Fibroblast of lung (primary cell): ENCODE results near the gene PRAMEF20. TPM values are rescaled to one million over a fixed set of nuclear protein-coding genes. Genes with fewer than 3 reads are reported as not detected.

ENCODE experiments used
- DNase-seq, 2 donors: peaks; one replicate each; pipeline versions ENCODE4 v3.0.0 to v3.0.0-alpha.2; 2010; ENCODE audit warnings: low read depth in 2 of 2
- H2AFZ ChIP-seq: 2 replicates; pipeline ENCODE4 v1.5.1; 2012; ENCODE audit warnings: low read length, control low read depth, inconsistent platforms
- H3K27ac ChIP-seq: 2 replicates; pipeline ENCODE4 v1.5.1; 2011; ENCODE audit warnings: low read length, control low read depth; ENCODE audit not compliant: insufficient read depth
- H3K27me3 ChIP-seq: 2 replicates; pipeline ENCODE4 v1.5.1; 2011; ENCODE audit warnings: mild to moderate bottlenecking, low read length; ENCODE audit not compliant: control insufficient read depth, insufficient read depth
- H3K36me3 ChIP-seq: 2 replicates; pipeline ENCODE4 v1.5.1; 2011; ENCODE audit warnings: low read length; ENCODE audit not compliant: control insufficient read depth, insufficient read depth
- H3K4me1 ChIP-seq: 2 replicates; pipeline ENCODE4 v1.5.1; 2011; ENCODE audit warnings: low read length; ENCODE audit not compliant: control insufficient read depth, insufficient read depth; ENCODE audit errors: extremely low read depth
- H3K4me2 ChIP-seq: 2 replicates; pipeline ENCODE4 v1.5.1; 2011; ENCODE audit warnings: low read length, control low read depth; ENCODE audit not compliant: insufficient read depth; ENCODE audit errors: extremely low read depth
- H3K4me3 ChIP-seq, 4 experiments: fragments of 200-600 bp in 1 of 4; sonication (generic) in 1 of 4; replicated peaks in 1 of 4; 2 replicates each; pipeline ENCODE4 v1.5.1; 2011 to 2016; ENCODE audit warnings: low read length in 4 of 4, low read depth in 3 of 4, mild to moderate bottlenecking in 3 of 4, control low read depth in 2 of 4, inconsistent platforms in 1 of 4, mixed read lengths in 1 of 4; ENCODE audit not compliant: insufficient read depth in 1 of 4; ENCODE audit errors: control extremely low read depth in 1 of 4
- H3K79me2 ChIP-seq: 2 replicates; pipeline ENCODE4 v1.5.1; 2012; ENCODE audit warnings: mild to moderate bottlenecking, low read length, inconsistent platforms; ENCODE audit not compliant: control insufficient read depth, insufficient read depth
- H3K9ac ChIP-seq: 2 replicates; pipeline ENCODE4 v1.5.1; 2011; ENCODE audit warnings: mild to moderate bottlenecking, low read length, control low read depth; ENCODE audit not compliant: insufficient read depth
- H3K9me3 ChIP-seq: 2 replicates; pipeline ENCODE4 v1.5.1; 2012; ENCODE audit warnings: low read depth, low read length; ENCODE audit not compliant: control insufficient read depth, insufficient read depth
- H4K20me1 ChIP-seq: 2 replicates; pipeline ENCODE4 v1.5.1; 2011; ENCODE audit warnings: low read length; ENCODE audit not compliant: control insufficient read depth, insufficient read depth; ENCODE audit errors: extremely low read depth
- CTCF ChIP-seq, 2 donors: IDR thresholded peaks in 1 of 2; conservative IDR thresholded peaks in 1 of 2; 1 replicate in 1 of 2; 2 replicates in 1 of 2; pipeline ENCODE4 v1.5.1; 2011 to 2012; ENCODE audit warnings: low read length in 2 of 2, control low read depth in 1 of 2, inconsistent platforms in 1 of 2, low read depth in 1 of 2, mild to moderate bottlenecking in 1 of 2
- EZH2 ChIP-seq: IDR thresholded peaks from 2 replicates; pipeline ENCODE4 v1.5.1; 2012; ENCODE audit warnings: low read length, control low read depth, mild to moderate bottlenecking; ENCODE audit errors: missing control alignments
- polyA plus RNA-seq, 2 donors: library from polyadenylated mRNA; depleted of rRNA in 1 of 2; stranded (reverse) in 1 of 2; unstranded in 1 of 2; fragments of >200 nt; gene quantifications; 2 replicates each; pipeline ENCODE4 v1.2.1, GENCODE V29; 2011 to 2012; ENCODE audit warnings: missing spikeins in 1 of 2
- total RNA-seq: library from RNA; depleted of rRNA; stranded (reverse); fragments of >200 nt; gene quantifications from 2 replicates; pipeline ENCODE4 v1.2.1, GENCODE V29; 2014

PRAMEF20 gene
- total and polyA plus RNA-seq, 2 donors (not counting 1 experiment from before 2014, with no cell fraction given), result not detected

- Histone ChIP-seq H3K4me2 (no peak overlapping the region), H3K9ac (no peak overlapping the region), H3K36me3 (no peaks in the 10 kb centered on the region), H2AFZ (no peak overlapping the region), H4K20me1 (no peaks in the 10 kb centered on the region), H3K4me3 (no peak overlapping the region), H3K27me3 (no peaks in the 10 kb centered on the region), H3K79me2 (no peaks in the 10 kb centered on the region), H3K27ac (no peak overlapping the region), H3K4me1 (no peaks in the 10 kb centered on the region), H3K9me3 (no peaks in the 10 kb centered on the region)
- no peak for DNase-seq
- TF ChIP-seq CTCF (conservative IDR thresholded peaks at IDR 0.05 in 1 of 2, IDR thresholded peaks at IDR 0.05 in 1 of 2; ENCODE audit: low read depth in 1 of 2, low read length in 2 of 2), result no peak
- TF ChIP-seq EZH2, result no peak
Measured at GRCh38 chr1:13450204-13450603, 40.0 kb downstream of the PRAMEF20 start.

- no peaks in the 10 kb centered on the region for H3K9me3 ChIP-seq
- H3K79me2 ChIP-seq, result no peaks in the 10 kb centered on the region
- no peaks in the 10 kb centered on the region for H3K27me3 ChIP-seq
- no peak overlapping the region for H3K9ac ChIP-seq
- no peaks in the 10 kb centered on the region for H4K20me1 ChIP-seq
- H2AFZ ChIP-seq, result no peak overlapping the region
- H3K4me1 ChIP-seq, result no peaks in the 10 kb centered on the region
- H3K4me3 ChIP-seq, result no peak overlapping the region
- no peak overlapping the region for H3K4me2 ChIP-seq
- DNase-seq, result no peak
- no peak overlapping the region for H3K27ac ChIP-seq
- TF ChIP-seq EZH2, result no peak
- no peak for TF ChIP-seq CTCF (conservative IDR thresholded peaks at IDR 0.05 in 1 of 2, IDR thresholded peaks at IDR 0.05 in 1 of 2; ENCODE audit: low read depth in 1 of 2, low read length in 2 of 2)
- H3K36me3 ChIP-seq, result no peaks in the 10 kb centered on the region
Measured at GRCh38 chr1:13451399-13451965, 41.2 kb downstream of the PRAMEF20 start.

- Histone ChIP-seq H3K4me1 (no peaks in the 10 kb centered on the region), H3K4me3 (no peak overlapping the region), H3K9me3 (no peaks in the 10 kb centered on the region), H4K20me1 (no peaks in the 10 kb centered on the region), H3K27me3 (no peaks in the 10 kb centered on the region), H3K79me2 (no peaks in the 10 kb centered on the region), H3K9ac (no peak overlapping the region), H3K27ac (no peak overlapping the region), H2AFZ (no peak overlapping the region), H3K36me3 (no peaks in the 10 kb centered on the region), H3K4me2 (no peak overlapping the region)
- no peak for TF ChIP-seq CTCF (conservative IDR thresholded peaks at IDR 0.05 in 1 of 2, IDR thresholded peaks at IDR 0.05 in 1 of 2; ENCODE audit: low read depth in 1 of 2, low read length in 2 of 2)
- TF ChIP-seq EZH2, result no peak
- DNase-seq, result no peak
Measured at GRCh38 chr1:13456904-13457532, 46.8 kb downstream of the PRAMEF20 start.
